HCT116 (cell line): Measurements from ENCODE around the gene LRCH4. TPM values are rescaled to one million over a fixed set of nuclear protein-coding genes. Genes with fewer than 3 reads are reported as not detected.

Experiments
- ATAC-seq: fragments of 200-7000 bp; cut with Tn5 transposase; 2 replicates; pipeline ENCODE4 v1.9.1; 2020; ENCODE audit warnings: mild to moderate bottlenecking, moderate library complexity
- BruUV-seq: library from RNA; stranded (reverse); fragments of 400-500 nt; replicated peaks from 2 replicates; lab custom pipeline; 2021; lab: Mats Ljungman, UMichigan
- CTCF ChIA-PET: fragments of 300-600 bp; sonication (Branson Sonifier 250); formaldehyde crosslinking; loops from one replicate; lab custom pipeline; 2021; ENCODE audit warnings: antibody characterized with exemption; lab: Charles Lee
- POLR2A ChIA-PET: fragments of 300-600, 350-600 bp; sonication (Branson Sonifier 250); formaldehyde crosslinking; loops from one replicate; lab custom pipeline; 2021; ENCODE audit warnings: antibody characterized with exemption; lab: Charles Lee
- RAD21 ChIA-PET, 2 experiments: fragments of 300-600 bp; sonication (Branson Sonifier 250); formaldehyde crosslinking; loops; one replicate each; lab custom pipeline; 2023; ENCODE audit warnings: low total read pairs in 2 of 2; ENCODE audit not compliant: uncharacterized antibody in 2 of 2, unreplicated experiment in 2 of 2, low non-redundant PET in 1 of 2; lab: Charles Lee
- DNase-seq: peaks from one replicate; pipeline ENCODE4 v3.0.0-alpha.2; 2010; ENCODE audit warnings: low read depth, low spot score
- H2AFZ ChIP-seq: fragments of 200-600 bp; shearing (Covaris generic), sonication (generic); 2 replicates; pipeline ENCODE4 v1.6.1; 2017; ENCODE audit warnings: low read depth, mixed run types, mixed read lengths, antibody characterized with exemption, low read length; ENCODE audit not compliant: poor library complexity, severe bottlenecking
- H3K27ac ChIP-seq: 2 replicates; pipeline ENCODE4 v1.5.1; 2012; ENCODE audit warnings: low read depth, low read length
- H3K27me3 ChIP-seq: fragments of 200-600 bp; sonication (generic); 2 replicates; pipeline ENCODE4 v1.6.1; 2016; ENCODE audit warnings: mixed run types, low read length, mixed read lengths; ENCODE audit not compliant: insufficient read depth
- H3K36me3 ChIP-seq, 2 experiments: fragments of 200-500 bp in 1 of 2; fragments of 200-600 bp in 1 of 2; sonication (Bioruptor generic) in 1 of 2; sonication (generic) in 1 of 2; 2 replicates each; pipeline versions ENCODE4 v1.5.1 to v1.6.1; 2014 to 2016; ENCODE audit warnings: low read length in 2 of 2, inconsistent platforms in 1 of 2, mixed read lengths in 1 of 2, mixed run types in 1 of 2; ENCODE audit not compliant: insufficient read depth in 2 of 2, control insufficient read depth in 1 of 2
- H3K4me1 ChIP-seq, 2 experiments: fragments of 200-600 bp in 1 of 2; sonication (generic) in 1 of 2; 2 replicates each; pipeline versions ENCODE4 v1.5.1 to v1.6.1; 2012 to 2017; ENCODE audit warnings: low read length in 2 of 2, inconsistent platforms in 1 of 2, mild to moderate bottlenecking in 1 of 2, mixed read lengths in 1 of 2, mixed run types in 1 of 2, moderate library complexity in 1 of 2; ENCODE audit not compliant: insufficient read depth in 2 of 2, control insufficient read depth in 1 of 2
- H3K4me2 ChIP-seq: fragments of 200-600 bp; sonication (generic); 2 replicates; pipeline ENCODE4 v1.6.1; 2017; ENCODE audit warnings: mixed run types, low read length, mixed read lengths
- H3K4me3 ChIP-seq, 2 experiments: fragments of 200-600 bp in 1 of 2; sonication (generic) in 1 of 2; replicated peaks in 1 of 2; 2 replicates each; pipeline ENCODE4 v1.5.1; 2011 to 2016; ENCODE audit warnings: low read length in 2 of 2, control low read depth in 1 of 2, low read depth in 1 of 2, mild to moderate bottlenecking in 1 of 2, mixed read lengths in 1 of 2, mixed run types in 1 of 2
- H3K79me2 ChIP-seq: fragments of 200-600 bp; sonication (generic); 2 replicates; pipeline ENCODE4 v1.6.1; 2017; ENCODE audit warnings: mild to moderate bottlenecking, mixed run types, low read length, moderate library complexity, mixed read lengths; ENCODE audit not compliant: insufficient read depth
- H3K9ac ChIP-seq: fragments of 200-600 bp; sonication (generic); 2 replicates; pipeline ENCODE4 v1.6.1; 2016; ENCODE audit warnings: low read length, mixed read lengths
- H3K9me2 ChIP-seq: fragments of 200-600 bp; sonication (generic), shearing (Covaris generic); 2 replicates; pipeline ENCODE4 v1.6.1; 2017; ENCODE audit warnings: mixed run types, mild to moderate bottlenecking, moderate library complexity; ENCODE audit not compliant: insufficient read depth
- H3K9me3 ChIP-seq, 2 experiments: fragments of 200-500 bp in 1 of 2; fragments of 200-600 bp in 1 of 2; sonication (Bioruptor generic) in 1 of 2; sonication (generic) in 1 of 2; 2 replicates each; pipeline ENCODE4 v1.6.1; 2014 to 2017; ENCODE audit warnings: low read length in 2 of 2, mixed read lengths in 2 of 2, inconsistent platforms in 1 of 2, low read depth in 1 of 2, mild to moderate bottlenecking in 1 of 2, mixed run types in 1 of 2, moderate library complexity in 1 of 2; ENCODE audit not compliant: control insufficient read depth in 1 of 2, insufficient read depth in 1 of 2
- H4K20me1 ChIP-seq: fragments of 200-600 bp; sonication (generic), shearing (Covaris generic); 2 replicates; pipeline ENCODE4 v1.6.1; 2017; ENCODE audit warnings: mixed run types, mild to moderate bottlenecking, moderate library complexity; ENCODE audit not compliant: insufficient read depth
- ATF3 ChIP-seq: IDR thresholded peaks from 2 replicates; pipeline ENCODE4 v1.6.1; 2012
- SIN3A ChIP-seq: IDR thresholded peaks from 2 replicates; pipeline ENCODE4 v1.6.1; 2012; ENCODE audit warnings: low read depth
- TCF7L2 ChIP-seq: IDR thresholded peaks from 2 replicates; pipeline ENCODE4 v1.7.0; 2011; ENCODE audit warnings: borderline replicate concordance, inconsistent platforms; ENCODE audit not compliant: insufficient read depth, insufficient read length; ENCODE audit errors: extremely low read depth
- YY1 ChIP-seq: IDR thresholded peaks from 2 replicates; pipeline ENCODE4 v1.6.1; 2011; ENCODE audit warnings: low read length, low read depth, moderate library complexity, mild to moderate bottlenecking; ENCODE audit not compliant: insufficient replicate concordance; ENCODE audit errors: extremely low read depth
- ZFX ChIP-seq: fragments of 450-650 bp; IDR thresholded peaks from 2 replicates; pipeline ENCODE4 v1.6.1; 2017
- ZNF274 ChIP-seq: fragments of 200-500 bp; sonication (Bioruptor generic); IDR thresholded peaks from 2 replicates; pipeline ENCODE4 v1.6.1; 2014; ENCODE audit warnings: mild to moderate bottlenecking, low read depth, low read length, inconsistent platforms
- intact Hi-C: fragments of 100-400 bp; cut with micrococcal nuclease; formaldehyde crosslinking; loops from 2 replicates; pipeline ENCODE4 v1.10.0; 2022
- total RNA-seq: library from RNA; stranded (reverse); gene quantifications from one replicate; pipeline ENCODE4 v1.2.1, GENCODE V29; 2021; ENCODE audit not compliant: unreplicated experiment
- TF ChIP-seq, protein P1 (sequence below): IDR thresholded peaks from 2 replicates; pipeline ENCODE4 v1.6.1; 2012
- TF ChIP-seq, protein P2 (sequence below): IDR thresholded peaks from 2 replicates; pipeline ENCODE4 v1.6.1; 2012; ENCODE audit warnings: low read depth

Gene LRCH4
- total RNA-seq, 1 experiment from 2014 or later, result 47.9 TPM

GRCh38 chr7:100562195-100563099, 23.5 kb downstream of the LRCH4 start:
- H4K20me1 ChIP-seq, result no peaks in the 10 kb centered on the region
- no peak overlapping the region for H3K9ac ChIP-seq
- RAD21 ChIA-PET, result no interaction called here
- H3K4me1 ChIP-seq, result peaks cover 0 to 5% of the 10 kb centered on the region in 2 experiments; a peak in 1 of 4 replicates
- H3K27ac ChIP-seq, result no peak overlapping the region
- H3K36me3 ChIP-seq, result no peaks in the 10 kb centered on the region
- no peaks in the 10 kb centered on the region for H3K9me2 ChIP-seq
- H3K27me3 ChIP-seq, result no peaks in the 10 kb centered on the region
- intact Hi-C loops, result no loop called here
- no peak overlapping the region for H2AFZ ChIP-seq
- DNase-seq, result no peak
- CTCF ChIA-PET, result no interaction called here
- no TSS peak for BruUV-seq
- H3K4me3 ChIP-seq, result no peak overlapping the region
- no peak overlapping the region for H3K4me2 ChIP-seq
- POLR2A ChIA-PET, result no interaction called here
- no peaks in the 10 kb centered on the region for H3K79me2 ChIP-seq
- no peaks in the 10 kb centered on the region for H3K9me3 ChIP-seq
- TF ChIP-seq, protein P1, sequence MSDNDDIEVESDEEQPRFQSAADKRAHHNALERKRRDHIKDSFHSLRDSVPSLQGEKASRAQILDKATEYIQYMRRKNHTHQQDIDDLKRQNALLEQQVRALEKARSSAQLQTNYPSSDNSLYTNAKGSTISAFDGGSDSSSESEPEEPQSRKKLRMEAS, result no peak
- TF ChIP-seq ZFX (no peak), YY1 (no peak), SIN3A (no peak), ZNF274 (no peak), ATF3 (no peak), TCF7L2 (no peak)
- TF ChIP-seq, protein P2, sequence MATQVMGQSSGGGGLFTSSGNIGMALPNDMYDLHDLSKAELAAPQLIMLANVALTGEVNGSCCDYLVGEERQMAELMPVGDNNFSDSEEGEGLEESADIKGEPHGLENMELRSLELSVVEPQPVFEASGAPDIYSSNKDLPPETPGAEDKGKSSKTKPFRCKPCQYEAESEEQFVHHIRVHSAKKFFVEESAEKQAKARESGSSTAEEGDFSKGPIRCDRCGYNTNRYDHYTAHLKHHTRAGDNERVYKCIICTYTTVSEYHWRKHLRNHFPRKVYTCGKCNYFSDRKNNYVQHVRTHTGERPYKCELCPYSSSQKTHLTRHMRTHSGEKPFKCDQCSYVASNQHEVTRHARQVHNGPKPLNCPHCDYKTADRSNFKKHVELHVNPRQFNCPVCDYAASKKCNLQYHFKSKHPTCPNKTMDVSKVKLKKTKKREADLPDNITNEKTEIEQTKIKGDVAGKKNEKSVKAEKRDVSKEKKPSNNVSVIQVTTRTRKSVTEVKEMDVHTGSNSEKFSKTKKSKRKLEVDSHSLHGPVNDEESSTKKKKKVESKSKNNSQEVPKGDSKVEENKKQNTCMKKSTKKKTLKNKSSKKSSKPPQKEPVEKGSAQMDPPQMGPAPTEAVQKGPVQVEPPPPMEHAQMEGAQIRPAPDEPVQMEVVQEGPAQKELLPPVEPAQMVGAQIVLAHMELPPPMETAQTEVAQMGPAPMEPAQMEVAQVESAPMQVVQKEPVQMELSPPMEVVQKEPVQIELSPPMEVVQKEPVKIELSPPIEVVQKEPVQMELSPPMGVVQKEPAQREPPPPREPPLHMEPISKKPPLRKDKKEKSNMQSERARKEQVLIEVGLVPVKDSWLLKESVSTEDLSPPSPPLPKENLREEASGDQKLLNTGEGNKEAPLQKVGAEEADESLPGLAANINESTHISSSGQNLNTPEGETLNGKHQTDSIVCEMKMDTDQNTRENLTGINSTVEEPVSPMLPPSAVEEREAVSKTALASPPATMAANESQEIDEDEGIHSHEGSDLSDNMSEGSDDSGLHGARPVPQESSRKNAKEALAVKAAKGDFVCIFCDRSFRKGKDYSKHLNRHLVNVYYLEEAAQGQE, result no peak
- TF ChIP-seq, all 23 proteins: peak for 0
- ATAC-seq, result no peak
